ENCODE data around the gene CCT3.
"Not testable (repeated sequence)": the region's sequence is repeated elsewhere in the genome, so short reads cannot be mapped to it uniquely, and the experiment has no call there.

CCT3 gene

GRCh38 chr1:156368889-156369684, 31.0 kb upstream of the CCT3 start, which contains the start of gene RHBG:
TSS of gene RHBG (plus strand) at chr1:156369211. CDS start at chr1:156369250, 39 bp downstream.
- no peak for DNase-seq (ENCODE audit: low read depth in 4 of 4, low spot score in 1 of 4)

GRCh38 chr1:156368157-156368658, 30.1 kb upstream of the CCT3 start:
- DNase-seq (ENCODE audit: low read depth in 4 of 4, low spot score in 1 of 4), result no peak

GRCh38 chr1:156367383-156368156, 29.5 kb upstream of the CCT3 start:
- DNase-seq (ENCODE audit: low read depth in 4 of 4, low spot score in 1 of 4), result no peak

- no peak for DNase-seq (ENCODE audit: low read depth in 4 of 4, low spot score in 1 of 4)
These were observed 28.5 kb upstream of the CCT3 start for GRCh38 chr1:156366378-156367166.

- no peak for DNase-seq (ENCODE audit: low read depth in 4 of 4, low spot score in 1 of 4)
These were observed 27.7 kb upstream of the CCT3 start for GRCh38 chr1:156365754-156366153.

GRCh38 chr1:156360534-156360933, 22.4 kb upstream of the CCT3 start:
- no peak for DNase-seq (ENCODE audit: low read depth in 4 of 4, low spot score in 1 of 4)

- no peak for DNase-seq (ENCODE audit: low read depth in 4 of 4, low spot score in 1 of 4)
These were observed 21.9 kb upstream of the CCT3 start for GRCh38 chr1:156359973-156360372.

- no peak for DNase-seq (ENCODE audit: low read depth in 4 of 4, low spot score in 1 of 4)
These were observed 21.2 kb upstream of the CCT3 start for GRCh38 chr1:156359249-156359648.

GRCh38 chr1:156358641-156359040, 20.5 kb upstream of the CCT3 start:
- DNase-seq (ENCODE audit: low read depth in 4 of 4, low spot score in 1 of 4), result no peak

GRCh38 chr1:156357977-156358376, 19.9 kb upstream of the CCT3 start:
- DNase-seq (ENCODE audit: low read depth in 4 of 4, low spot score in 1 of 4), result no peak

- DNase-seq (ENCODE audit: low read depth in 4 of 4, low spot score in 1 of 4), result peak in 3 of 4 experiments; percentile 39 to 49 (median 42)
These were observed 18.9 kb upstream of the CCT3 start for GRCh38 chr1:156356875-156357534.

- no peak for DNase-seq (ENCODE audit: low read depth in 4 of 4, low spot score in 1 of 4)
These were observed 18.3 kb upstream of the CCT3 start for GRCh38 chr1:156356262-156356874.

GRCh38 chr1:156352481-156352880, 14.4 kb upstream of the CCT3 start:
- not testable (repeated sequence) for DNase-seq (ENCODE audit: low read depth in 4 of 4, low spot score in 1 of 4)

- DNase-seq (ENCODE audit: low read depth in 4 of 4, low spot score in 1 of 4), result no peak
These were observed 9.2 kb upstream of the CCT3 start for GRCh38 chr1:156347331-156347730.

- no peak for DNase-seq (ENCODE audit: low read depth in 4 of 4, low spot score in 1 of 4)
These were observed 8.5 kb upstream of the CCT3 start for GRCh38 chr1:156346636-156347035.

- not testable (repeated sequence) for DNase-seq (ENCODE audit: low read depth in 4 of 4, low spot score in 1 of 4)
These were observed 7.9 kb upstream of the CCT3 start for GRCh38 chr1:156346035-156346434.

GRCh38 chr1:156344409-156344808, 6.3 kb upstream of the CCT3 start:
- no peak for DNase-seq (ENCODE audit: low read depth in 4 of 4, low spot score in 1 of 4)

- no peak for DNase-seq (ENCODE audit: low read depth in 4 of 4, low spot score in 1 of 4)
These were observed 4.3 kb upstream of the CCT3 start for GRCh38 chr1:156342166-156342955.

GRCh38 chr1:156337888-156338179, 258 bp downstream of the CCT3 start:
- no peak for DNase-seq (ENCODE audit: low read depth in 4 of 4, low spot score in 1 of 4)
